Measurements from ENCODE around the gene CISH. TPM values are rescaled to one million over a fixed set of nuclear protein-coding genes. Genes with fewer than 3 reads are reported as not detected.

Gene CISH
- total RNA-seq, 1 donor: 1.2 TPM

GRCh38 chr3:50567386-50568167, 44.0 kb downstream of the CISH start, which contains the start of gene C3orf18:
C3orf18 (minus strand) TSS chr3:50567747; CDS start chr3:50565699, 2,048 bp downstream.
- Histone ChIP-seq H3K27me3 (ENCODE audit: insufficient read depth, low read length) (no peaks in the 10 kb centered on the region), H3K4me1 (ENCODE audit: insufficient read depth, low read length) (peaks cover 55% of the 10 kb centered on the region), H3K9me3 (ENCODE audit: low read depth, low read length) (no peaks in the 10 kb centered on the region), H3K4me3 (ENCODE audit: low read length) (peak within 1 kb of the TSS; percentile 80)

- Histone ChIP-seq H3K4me3 (ENCODE audit: low read length) (peak overlapping the region; percentile 43), H3K9me3 (ENCODE audit: low read depth, low read length) (no peaks in the 10 kb centered on the region), H3K27me3 (ENCODE audit: insufficient read depth, low read length) (no peaks in the 10 kb centered on the region), H3K4me1 (ENCODE audit: insufficient read depth, low read length) (peaks cover 49% of the 10 kb centered on the region)
Observed at GRCh38 chr3:50567011-50567385, 44.6 kb downstream of the CISH start.

DNA sequence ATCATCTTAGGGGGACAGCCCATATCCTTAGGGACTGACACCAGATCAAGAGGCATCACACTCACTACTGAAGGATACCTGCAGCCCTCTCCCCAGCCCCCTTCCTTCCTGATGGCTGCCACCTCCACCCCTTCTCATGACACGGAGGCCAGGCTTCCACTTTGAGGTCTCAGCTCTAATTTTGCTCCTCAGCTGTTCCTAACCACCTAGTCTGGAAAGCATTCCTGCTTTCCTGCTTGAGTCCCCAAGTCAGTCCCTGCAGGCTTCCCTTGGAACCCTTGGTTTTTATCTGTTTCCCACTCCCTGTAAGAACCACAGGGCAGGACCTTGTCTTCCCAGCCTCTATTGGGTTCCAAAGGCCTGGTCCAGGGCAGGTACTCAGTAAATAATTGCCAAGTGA, 47.3 kb downstream of the CISH start:
- H3K9me3 ChIP-seq (ENCODE audit: low read depth, low read length): no peaks in the 10 kb centered on the region
- H3K4me1 ChIP-seq (ENCODE audit: insufficient read depth, low read length): peaks cover 25% of the 10 kb centered on the region

DNA sequence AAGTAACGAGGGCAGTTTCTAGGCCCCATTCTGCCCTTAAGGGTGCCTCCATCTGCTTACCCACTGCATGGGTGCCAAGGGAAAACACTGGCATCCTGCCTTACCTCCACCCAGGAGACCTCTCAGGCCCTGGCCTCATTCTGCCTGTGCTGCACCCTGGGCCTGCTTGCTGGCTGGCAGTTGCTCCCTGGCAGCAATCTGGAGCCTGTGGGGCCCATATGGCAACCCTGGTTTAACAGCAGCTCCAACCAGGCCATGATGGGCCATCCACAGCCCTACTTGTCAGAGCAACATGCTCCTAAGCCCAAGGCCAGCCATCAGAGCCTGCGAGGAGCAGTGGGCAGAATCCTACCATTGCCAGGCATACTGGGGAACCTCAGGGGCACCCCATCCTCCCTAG, 47.7 kb downstream of the CISH start:
- no peaks in the 10 kb centered on the region for H3K9me3 ChIP-seq (ENCODE audit: low read depth, low read length)
- H3K27me3 ChIP-seq (ENCODE audit: insufficient read depth, low read length): no peaks in the 10 kb centered on the region
- peaks cover 25% of the 10 kb centered on the region for H3K4me1 ChIP-seq (ENCODE audit: insufficient read depth, low read length)
- no peak overlapping the region for H3K4me3 ChIP-seq (ENCODE audit: low read length)

More for the DNA sequence above, 47.3 kb downstream of the CISH start:
- no peak overlapping the region for H3K4me3 ChIP-seq (ENCODE audit: low read length)
- H3K27me3 ChIP-seq (ENCODE audit: insufficient read depth, low read length): no peaks in the 10 kb centered on the region

DNA sequence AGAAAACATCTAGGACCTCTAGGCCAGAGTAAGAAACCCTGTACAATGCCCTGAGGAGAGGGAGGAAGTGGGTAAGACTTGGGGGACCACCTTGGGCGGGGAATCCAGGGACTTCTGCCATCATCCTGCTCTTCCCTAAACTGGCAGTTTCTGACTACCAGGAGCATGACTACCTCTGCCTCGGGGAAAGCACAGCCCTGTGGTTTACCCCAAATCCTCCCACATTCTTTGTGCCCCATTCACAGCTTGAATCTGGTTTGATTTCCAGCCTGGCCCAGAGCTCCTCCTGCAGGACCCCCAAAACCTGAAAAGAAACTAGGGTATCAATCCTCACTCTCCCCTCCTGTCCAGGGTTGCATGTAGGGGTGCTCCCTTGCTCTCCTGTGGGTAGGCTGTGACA, 48.7 kb downstream of the CISH start:
- Histone ChIP-seq H3K27me3 (ENCODE audit: insufficient read depth, low read length) (no peaks in the 10 kb centered on the region), H3K4me3 (ENCODE audit: low read length) (no peak overlapping the region), H3K4me1 (ENCODE audit: insufficient read depth, low read length) (peaks cover 15% of the 10 kb centered on the region), H3K9me3 (ENCODE audit: low read depth, low read length) (no peaks in the 10 kb centered on the region)

DNA sequence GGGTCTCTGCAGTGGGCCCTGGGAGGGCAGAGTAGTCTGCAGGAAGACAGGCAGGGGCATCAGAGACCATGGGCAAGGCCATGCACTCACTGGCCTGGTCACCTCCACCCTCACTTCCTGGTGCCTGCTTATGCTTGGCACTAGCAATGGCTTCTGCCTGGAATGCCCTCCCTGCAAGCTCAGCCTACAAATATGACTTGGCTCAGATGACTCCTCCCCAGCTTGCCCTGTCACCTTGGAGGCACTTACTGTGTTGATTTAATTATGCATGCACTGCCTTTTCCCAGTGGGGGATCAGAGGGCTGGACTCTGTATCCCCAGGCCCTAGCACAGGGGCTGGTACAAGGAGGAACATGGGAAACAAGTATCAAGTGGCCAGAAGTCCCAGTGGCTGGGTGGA, 51.9 kb downstream of the CISH start:
- H3K9me3 ChIP-seq (ENCODE audit: low read depth, low read length): no peaks in the 10 kb centered on the region
- no peaks in the 10 kb centered on the region for H3K4me1 ChIP-seq (ENCODE audit: insufficient read depth, low read length)
- no peak overlapping the region for H3K4me3 ChIP-seq (ENCODE audit: low read length)
- no peaks in the 10 kb centered on the region for H3K27me3 ChIP-seq (ENCODE audit: insufficient read depth, low read length)

DNA sequence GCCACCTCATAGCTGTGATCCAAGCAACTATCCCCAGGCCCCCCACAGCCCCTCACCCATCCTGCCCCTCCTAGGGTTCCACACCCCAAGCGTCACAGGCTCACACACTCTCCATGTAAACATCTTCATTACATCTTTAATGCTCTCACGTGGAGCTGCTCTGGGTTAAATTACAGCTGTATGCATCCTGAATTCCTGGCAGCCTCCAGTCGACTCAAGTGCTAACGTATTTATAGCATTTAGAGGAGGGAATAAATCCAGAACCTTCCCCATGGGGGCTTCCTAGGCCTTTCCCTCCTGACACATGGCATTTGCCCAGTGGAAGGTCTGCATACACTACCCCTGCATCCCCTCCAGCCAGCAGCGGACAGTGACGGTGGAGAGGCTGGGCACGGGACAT, 53.7 kb downstream of the CISH start:
- Histone ChIP-seq H3K4me1 (ENCODE audit: insufficient read depth, low read length) (no peaks in the 10 kb centered on the region), H3K27me3 (ENCODE audit: insufficient read depth, low read length) (no peaks in the 10 kb centered on the region), H3K9me3 (ENCODE audit: low read depth, low read length) (no peaks in the 10 kb centered on the region), H3K4me3 (ENCODE audit: low read length) (no peak overlapping the region)

GRCh38 chr3:50557106-50557505, 54.5 kb downstream of the CISH start:
- Histone ChIP-seq H3K9me3 (ENCODE audit: low read depth, low read length) (no peaks in the 10 kb centered on the region), H3K27me3 (ENCODE audit: insufficient read depth, low read length) (no peaks in the 10 kb centered on the region), H3K4me1 (ENCODE audit: insufficient read depth, low read length) (no peaks in the 10 kb centered on the region), H3K4me3 (ENCODE audit: low read length) (no peak overlapping the region)

Other genes with a start within 250 kb of the CISH start
- 1.5 TPM for gene CACNA2D2, start 108.1 kb downstream of the CISH start, total RNA-seq
- 3.7 TPM for gene C3orf18, start 44.0 kb downstream of the CISH start, total RNA-seq
- gene HEMK1, start 42.3 kb downstream of the CISH start, total RNA-seq: 3.0 TPM
- 70.8 TPM for gene MAPKAPK3, start 5.4 kb upstream of the CISH start, total RNA-seq
- 1.0 TPM for gene DOCK3, start 63.2 kb upstream of the CISH start, total RNA-seq

Data from mononuclear cell (primary cell).